Trophoblast cell (in vitro differentiated cells and primary cell): ENCODE results near the gene SMG6.

ENCODE experiments used
- DNase-seq, 2 donors: peaks; one replicate each; pipeline ENCODE4 v3.0.0-alpha.2; 2016
- H2AFZ ChIP-seq: 2 replicates; pipeline ENCODE4 v1.6.1; 2013; ENCODE audit warnings: low read length, moderate library complexity, mild to moderate bottlenecking; ENCODE audit not compliant: insufficient read depth, poor library complexity
- H2AK5ac ChIP-seq: 2 replicates; pipeline ENCODE4 v1.6.1; 2013; ENCODE audit warnings: mild to moderate bottlenecking, low read length
- H2BK120ac ChIP-seq: 2 replicates; pipeline ENCODE4 v1.6.1; 2013; ENCODE audit warnings: low read length, mild to moderate bottlenecking, moderate library complexity; ENCODE audit not compliant: insufficient read depth, poor library complexity
- H2BK12ac ChIP-seq: 2 replicates; pipeline ENCODE4 v1.6.1; 2013; ENCODE audit warnings: mild to moderate bottlenecking, low read length, moderate library complexity
- H2BK5ac ChIP-seq: 2 replicates; pipeline ENCODE4 v1.6.1; 2013; ENCODE audit warnings: low read length, low read depth, moderate library complexity, mild to moderate bottlenecking; ENCODE audit not compliant: poor library complexity
- H3K14ac ChIP-seq: 2 replicates; pipeline ENCODE4 v1.6.1; 2013; ENCODE audit warnings: mild to moderate bottlenecking, low read length
- H3K18ac ChIP-seq: 2 replicates; pipeline ENCODE4 v1.6.1; 2013; ENCODE audit warnings: mild to moderate bottlenecking, low read length
- H3K23ac ChIP-seq: 2 replicates; pipeline ENCODE4 v1.6.1; 2013; ENCODE audit warnings: low read length
- H3K27ac ChIP-seq: 2 replicates; pipeline ENCODE4 v1.5.1; 2013; ENCODE audit warnings: low read depth, mild to moderate bottlenecking, inconsistent platforms, low read length, moderate library complexity
- H3K27me3 ChIP-seq: 2 replicates; pipeline ENCODE4 v1.6.1; 2013; ENCODE audit warnings: inconsistent platforms, mild to moderate bottlenecking, low read length, moderate library complexity; ENCODE audit not compliant: insufficient read depth
- H3K36me3 ChIP-seq, 2 experiments: 1 replicate in 1 of 2; 2 replicates in 1 of 2; pipeline ENCODE4 v1.6.1; 2013; ENCODE audit warnings: low read length in 2 of 2, mild to moderate bottlenecking in 2 of 2, moderate library complexity in 1 of 2; ENCODE audit not compliant: insufficient read depth in 2 of 2, control insufficient read depth in 1 of 2
- H3K4ac ChIP-seq: 2 replicates; pipeline ENCODE4 v1.6.1; 2013; ENCODE audit warnings: low read depth, mild to moderate bottlenecking, low read length, moderate library complexity
- H3K4me1 ChIP-seq, 2 experiments: 1 replicate in 1 of 2; 2 replicates in 1 of 2; pipeline ENCODE4 v1.6.1; 2013; ENCODE audit warnings: low read length in 2 of 2, mild to moderate bottlenecking in 2 of 2, moderate library complexity in 1 of 2; ENCODE audit not compliant: insufficient read depth in 2 of 2, control insufficient read depth in 1 of 2
- H3K4me2 ChIP-seq: 2 replicates; pipeline ENCODE4 v1.6.1; 2013; ENCODE audit warnings: inconsistent platforms, mild to moderate bottlenecking, low read length, moderate library complexity
- H3K4me3 ChIP-seq: 2 replicates; pipeline ENCODE4 v1.5.1; 2013; ENCODE audit warnings: mild to moderate bottlenecking, low read depth, low read length, inconsistent platforms
- H3K79me1 ChIP-seq: one replicate; pipeline ENCODE4 v1.6.1; 2013; ENCODE audit warnings: low read length
- H3K79me2 ChIP-seq: 2 replicates; pipeline ENCODE4 v1.6.1; 2013; ENCODE audit warnings: low read length, mild to moderate bottlenecking; ENCODE audit not compliant: control insufficient read depth, insufficient read depth, poor library complexity
- H3K9ac ChIP-seq: 2 replicates; pipeline ENCODE4 v1.6.1; 2013; ENCODE audit warnings: mild to moderate bottlenecking, low read length
- H3K9me3 ChIP-seq: 2 replicates; pipeline ENCODE4 v1.6.1; 2013; ENCODE audit warnings: low read depth, mild to moderate bottlenecking, control low read depth, inconsistent platforms, low read length; ENCODE audit not compliant: insufficient read depth
- H4K12ac ChIP-seq: 2 replicates; pipeline ENCODE4 v1.6.1; 2013; ENCODE audit warnings: low read depth, mild to moderate bottlenecking, low read length, moderate library complexity
- H4K8ac ChIP-seq: 2 replicates; pipeline ENCODE4 v1.6.1; 2013; ENCODE audit warnings: low read depth, mild to moderate bottlenecking, low read length, moderate library complexity
- H4K91ac ChIP-seq: one replicate; pipeline ENCODE4 v1.6.1; 2013; ENCODE audit warnings: low read depth, mild to moderate bottlenecking, low read length, moderate library complexity
- WGBS: extraction: QIAGEN DNeasy Blood & Tissue Kit; methylation state at CpG from one replicate; pipeline ENCODE4 v1.1.7; 2013; ENCODE audit warnings: missing lambda C conversion rate; ENCODE audit not compliant: insufficient read length, insufficient coverage; ENCODE audit errors: extremely low coverage; 5-methylcytosine and 5-hydroxymethylcytosine counted together

The SMG6 gene

DNA sequence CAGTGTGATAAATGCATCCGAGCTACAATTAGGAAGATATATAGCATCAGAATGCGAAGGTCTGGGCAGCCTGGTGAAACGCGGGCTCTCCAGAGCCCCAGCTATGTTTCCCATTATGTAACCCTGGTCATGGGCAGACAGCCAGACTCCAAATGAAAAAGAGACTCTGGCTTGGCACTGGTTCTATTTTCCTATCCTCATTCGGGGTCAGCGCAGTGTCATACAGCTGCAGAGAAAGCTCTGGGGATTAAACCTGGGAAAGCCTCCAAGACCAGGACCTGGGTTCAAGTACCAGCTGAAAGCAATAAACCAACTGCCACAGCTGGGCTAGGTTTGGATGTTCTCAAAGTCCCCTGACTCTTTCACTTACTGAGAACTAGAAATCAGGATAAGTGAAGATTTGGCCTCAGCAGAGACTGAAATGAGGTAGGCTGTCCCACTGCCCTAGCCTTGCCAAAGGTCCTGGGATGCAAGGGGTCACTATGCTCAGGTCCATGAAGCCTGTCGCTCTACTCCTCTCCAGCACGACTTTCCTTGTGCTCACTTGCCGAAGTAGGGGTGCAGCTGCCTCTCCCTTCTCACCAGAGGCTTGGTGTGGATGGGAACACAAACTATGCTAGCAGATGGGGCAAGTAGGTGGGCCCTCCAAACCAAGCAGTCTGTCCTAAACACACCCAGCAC is 123.8 kb downstream of the SMG6 start:
- H3K27ac ChIP-seq, result no peak overlapping the region
- no peak overlapping the region for H2AFZ ChIP-seq
- no peak overlapping the region for H3K9ac ChIP-seq
- no peak overlapping the region for H3K14ac ChIP-seq
- no peak overlapping the region for H4K91ac ChIP-seq
- no peak overlapping the region for H3K4me3 ChIP-seq
- H2BK12ac ChIP-seq, result no peak overlapping the region
- H3K18ac ChIP-seq, result no peak overlapping the region
- H3K23ac ChIP-seq, result no peak overlapping the region
- WGBS, result no CpG with 5 or more reads among the region's 9 CpGs
- H3K79me2 ChIP-seq, result no peaks in the 10 kb centered on the region
- H3K4ac ChIP-seq, result no peak overlapping the region
- H3K27me3 ChIP-seq, result no peaks in the 10 kb centered on the region
- no peak overlapping the region for H2BK5ac ChIP-seq
- H3K9me3 ChIP-seq, result no peaks in the 10 kb centered on the region
- H2AK5ac ChIP-seq, result no peak overlapping the region
- H3K4me2 ChIP-seq, result no peak overlapping the region
- H2BK120ac ChIP-seq, result no peak overlapping the region
- peaks cover 9 to 17% of the 10 kb centered on the region in 2 experiments for H3K4me1 ChIP-seq
- no peak for DNase-seq
- no peaks in the 10 kb centered on the region for H3K79me1 ChIP-seq
- H4K12ac ChIP-seq, result no peak overlapping the region
- H3K36me3 ChIP-seq, result peaks cover 6 to 16% of the 10 kb centered on the region in 2 experiments
- no peak overlapping the region for H4K8ac ChIP-seq

DNA sequence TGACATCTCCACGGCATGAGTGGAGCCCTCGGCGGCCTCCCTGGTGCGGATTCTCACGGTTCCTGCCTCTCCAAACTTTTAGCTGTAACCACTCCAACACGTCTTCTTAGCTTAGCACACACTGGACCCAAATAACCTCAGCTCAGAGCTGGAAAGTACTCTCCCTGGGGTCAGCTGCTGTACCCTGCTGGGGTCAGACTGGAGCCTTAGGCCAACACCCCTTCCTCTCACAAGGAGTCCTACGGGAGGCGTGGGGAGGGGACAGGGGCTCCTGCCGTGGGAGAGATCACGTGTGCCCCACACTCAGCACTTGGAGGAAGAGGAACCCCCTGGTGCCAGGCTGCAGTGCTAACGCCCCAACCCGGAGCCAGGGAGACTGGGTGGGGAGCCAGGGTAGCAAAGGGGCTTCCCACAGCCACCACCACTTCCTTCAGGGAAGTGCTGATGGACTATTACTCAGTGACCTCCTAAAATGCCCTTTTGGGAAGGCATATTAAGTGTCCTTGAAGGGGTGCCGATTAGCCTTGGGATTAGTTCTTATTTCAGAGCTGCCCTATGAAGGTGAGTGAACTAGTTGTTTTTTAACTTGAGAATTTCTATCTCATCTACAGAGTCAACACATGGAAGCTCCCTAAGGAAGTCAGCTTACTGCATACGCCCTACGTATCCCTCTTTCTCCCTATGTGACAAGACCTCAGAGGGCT is 124.6 kb downstream of the SMG6 start:
- H3K4ac ChIP-seq, result no peak overlapping the region
- peaks cover 7 to 16% of the 10 kb centered on the region in 2 experiments for H3K36me3 ChIP-seq
- H3K4me2 ChIP-seq, result no peak overlapping the region
- no peaks in the 10 kb centered on the region for H3K9me3 ChIP-seq
- H3K79me2 ChIP-seq, result no peaks in the 10 kb centered on the region
- no peak overlapping the region for H3K27ac ChIP-seq
- H3K9ac ChIP-seq, result no peak overlapping the region
- no peak for DNase-seq
- H3K4me1 ChIP-seq, result peaks cover 9 to 17% of the 10 kb centered on the region in 2 experiments
- H3K27me3 ChIP-seq, result no peaks in the 10 kb centered on the region
- H2BK12ac ChIP-seq, result no peak overlapping the region
- no peak overlapping the region for H4K91ac ChIP-seq
- no peak overlapping the region for H4K8ac ChIP-seq
- H2BK5ac ChIP-seq, result no peak overlapping the region
- no peak overlapping the region for H4K12ac ChIP-seq
- H3K18ac ChIP-seq, result no peak overlapping the region
- peak overlapping the region; percentile 61 for H2AFZ ChIP-seq
- no peaks in the 10 kb centered on the region for H3K79me1 ChIP-seq
- H2AK5ac ChIP-seq, result no peak overlapping the region
- no peak overlapping the region for H2BK120ac ChIP-seq
- no peak overlapping the region for H3K4me3 ChIP-seq
- no CpG with 5 or more reads among the region's 15 CpGs for WGBS
- H3K14ac ChIP-seq, result no peak overlapping the region
- H3K23ac ChIP-seq, result no peak overlapping the region

- Histone ChIP-seq H4K12ac (no peak overlapping the region), H4K8ac (no peak overlapping the region), H4K91ac (no peak overlapping the region), H3K14ac (no peak overlapping the region), H3K18ac (no peak overlapping the region), H3K4me2 (no peak overlapping the region), H3K4ac (no peak overlapping the region), H3K4me1 (peaks cover 12 to 21% of the 10 kb centered on the region in 2 experiments), H3K79me1 (no peaks in the 10 kb centered on the region), H3K9ac (no peak overlapping the region), H3K4me3 (no peak overlapping the region), H3K79me2 (no peaks in the 10 kb centered on the region), H2AFZ (no peak overlapping the region), H3K23ac (no peak overlapping the region), H2BK12ac (no peak overlapping the region), H2BK120ac (no peak overlapping the region), H3K36me3 (peaks cover 7 to 14% of the 10 kb centered on the region in 2 experiments), H2AK5ac (no peak overlapping the region), H3K27ac (no peak overlapping the region), H2BK5ac (no peak overlapping the region), H3K9me3 (no peaks in the 10 kb centered on the region), H3K27me3 (no peaks in the 10 kb centered on the region)
- WGBS, result no CpG with 5 or more reads among the region's 4 CpGs
- no peak for DNase-seq
Measured at GRCh38 chr17:2177235-2177811, 126.3 kb downstream of the SMG6 start.

DNA sequence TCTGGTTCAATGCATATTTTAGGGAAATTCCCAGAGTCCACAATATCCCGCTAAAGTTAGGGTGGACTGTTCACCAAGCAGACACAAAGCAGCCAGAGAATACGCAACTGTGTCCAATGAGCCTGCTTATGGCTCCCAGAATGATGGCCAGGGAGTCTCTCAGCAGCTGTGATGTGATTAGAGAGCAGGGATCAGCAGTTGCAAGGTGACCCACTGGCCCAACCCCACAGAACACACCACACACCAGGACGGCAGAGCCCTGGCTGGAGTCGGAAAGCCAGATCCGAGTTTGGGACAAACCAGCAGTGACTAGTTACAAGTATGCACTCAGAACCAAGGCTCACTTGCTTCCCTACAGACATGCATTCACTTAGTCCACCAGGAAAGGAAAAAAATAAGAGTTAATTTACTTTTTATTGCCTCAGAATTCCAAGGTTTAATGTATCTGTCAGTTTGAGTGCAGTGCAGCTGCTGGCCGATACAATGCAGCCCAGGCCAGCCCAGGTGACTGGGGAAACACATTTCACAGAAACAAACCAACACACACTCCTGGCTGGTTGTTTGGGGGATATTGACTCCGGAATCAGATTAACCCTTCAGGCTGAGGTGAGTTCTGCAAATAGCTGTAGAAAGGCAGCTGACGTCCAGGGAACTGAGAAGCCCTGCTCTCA is 127.0 kb downstream of the SMG6 start:
- H2AK5ac ChIP-seq, result no peak overlapping the region
- H4K91ac ChIP-seq, result no peak overlapping the region
- peaks cover 7 to 14% of the 10 kb centered on the region in 2 experiments for H3K36me3 ChIP-seq
- H3K9ac ChIP-seq, result no peak overlapping the region
- H3K4ac ChIP-seq, result no peak overlapping the region
- H2AFZ ChIP-seq, result no peak overlapping the region
- DNase-seq, result no peak
- no CpG with 5 or more reads among the region's 8 CpGs for WGBS
- no peak overlapping the region for H3K27ac ChIP-seq
- no peak overlapping the region for H3K18ac ChIP-seq
- H2BK12ac ChIP-seq, result no peak overlapping the region
- no peak overlapping the region for H4K8ac ChIP-seq
- H3K23ac ChIP-seq, result no peak overlapping the region
- H3K27me3 ChIP-seq, result no peaks in the 10 kb centered on the region
- H3K4me3 ChIP-seq, result no peak overlapping the region
- H4K12ac ChIP-seq, result no peak overlapping the region
- no peak overlapping the region for H3K14ac ChIP-seq
- H2BK120ac ChIP-seq, result no peak overlapping the region
- H3K9me3 ChIP-seq, result no peaks in the 10 kb centered on the region
- H3K4me2 ChIP-seq, result no peak overlapping the region
- peaks cover 10 to 19% of the 10 kb centered on the region in 2 experiments for H3K4me1 ChIP-seq
- no peaks in the 10 kb centered on the region for H3K79me1 ChIP-seq
- H2BK5ac ChIP-seq, result no peak overlapping the region
- no peaks in the 10 kb centered on the region for H3K79me2 ChIP-seq
